ENCODE measurements around the gene HTT-AS.

GRCh38 chr4:3047464-3048286, 26.7 kb downstream of the HTT-AS start:
- TF ChIP-seq U2AF2 (IDR thresholded peaks at IDR 0.05; ENCODE audit: low read depth, low read length) (no peak), POLR2A (IDR thresholded peaks at IDR 0.05; ENCODE audit: insufficient read depth in 1 of 2, low read depth in 2 of 2, low read length in 2 of 2) (no peak), MIER3 (CRISPR knock-in tag; IDR thresholded peaks at IDR 0.05; ENCODE audit: borderline replicate concordance) (no peak), POLR2AphosphoS2 (IDR thresholded peaks at IDR 0.05; ENCODE audit: low read depth, low read length) (no peak), CTCF (CRISPR knock-in tag; IDR thresholded peaks at IDR 0.05) (peak; percentile 92), ZNF354B (CRISPR knock-in tag; IDR thresholded peaks at IDR 0.05) (no peak), ZNF282 (IDR thresholded peaks at IDR 0.05; ENCODE audit: partially characterized antibody) (no peak), PRDM15 (CRISPR knock-in tag; IDR thresholded peaks at IDR 0.05) (no peak), ARNT (IDR thresholded peaks at IDR 0.05) (no peak), ZNF275 (CRISPR knock-in tag; IDR thresholded peaks at IDR 0.05; ENCODE audit: borderline replicate concordance) (no peak), FOXK2 (IDR thresholded peaks at IDR 0.05) (no peak), MAFK (conservative IDR thresholded peaks at IDR 0.05 in 1 of 2, IDR thresholded peaks at IDR 0.05 in 1 of 2; ENCODE audit: low read length in 2 of 2) (no peak), ZNF530 (CRISPR knock-in tag; IDR thresholded peaks at IDR 0.05; ENCODE audit: low read depth) (no peak), ZMAT3 (CRISPR knock-in tag; conservative IDR thresholded peaks at IDR 0.05) (no peak)
